H9 (cell line): ENCODE measurements around the gene REC114. TPM values are rescaled to one million over a fixed set of nuclear protein-coding genes. Genes with fewer than 3 reads are reported as not detected.

Experiments
- DNase-seq: peaks from one replicate; pipeline ENCODE4 v3.0.0-alpha.2; 2017
- H2AFZ ChIP-seq: one replicate; pipeline ENCODE4 v1.6.1; 2013; ENCODE audit warnings: mild to moderate bottlenecking, low read length, control low read depth, moderate library complexity
- H2AK5ac ChIP-seq: 2 replicates; pipeline ENCODE4 v1.6.1; 2013; ENCODE audit warnings: low read length, control low read depth, mixed read lengths; ENCODE audit not compliant: insufficient read length
- H2BK120ac ChIP-seq: one replicate; pipeline ENCODE4 v1.6.1; 2013; ENCODE audit warnings: low read depth, mild to moderate bottlenecking, low read length, control low read depth, inconsistent platforms; ENCODE audit not compliant: poor library complexity, severe bottlenecking
- H2BK12ac ChIP-seq: 2 replicates; pipeline ENCODE4 v1.6.1; 2013; ENCODE audit warnings: low read length, control low read depth, mixed read lengths, low read depth; ENCODE audit not compliant: insufficient read length
- H2BK15ac ChIP-seq: 2 replicates; pipeline ENCODE4 v1.6.1; 2013; ENCODE audit warnings: low read depth, low read length, control low read depth
- H2BK20ac ChIP-seq: one replicate; pipeline ENCODE4 v1.6.1; 2013; ENCODE audit warnings: low read depth, mild to moderate bottlenecking, low read length, control low read depth, inconsistent platforms; ENCODE audit not compliant: poor library complexity, severe bottlenecking
- H2BK5ac ChIP-seq: 2 replicates; pipeline ENCODE4 v1.6.1; 2013; ENCODE audit warnings: low read length, control low read depth, mixed read lengths; ENCODE audit not compliant: insufficient read length
- H3K14ac ChIP-seq: 2 replicates; pipeline ENCODE4 v1.6.1; 2013; ENCODE audit warnings: low read length, control low read depth; ENCODE audit not compliant: insufficient read depth
- H3K18ac ChIP-seq: 2 replicates; pipeline ENCODE4 v1.6.1; 2013; ENCODE audit warnings: low read depth, mild to moderate bottlenecking, mixed read lengths, low read length, control low read depth; ENCODE audit not compliant: insufficient read length
- H3K23ac ChIP-seq: 2 replicates; pipeline ENCODE4 v1.6.1; 2013; ENCODE audit warnings: low read length, control low read depth, mixed read lengths, low read depth; ENCODE audit not compliant: insufficient read length
- H3K23me2 ChIP-seq: 2 replicates; pipeline ENCODE4 v1.6.1; 2013; ENCODE audit warnings: low read depth, mild to moderate bottlenecking, mixed read lengths, low read length, control low read depth; ENCODE audit not compliant: insufficient read length, poor library complexity, severe bottlenecking
- H3K27ac ChIP-seq: 2 replicates; pipeline ENCODE4 v1.5.1; 2013; ENCODE audit warnings: low read length, control low read depth, mixed read lengths, low read depth; ENCODE audit not compliant: insufficient read length
- H3K27me3 ChIP-seq: 2 replicates; pipeline ENCODE4 v1.6.1; 2013; ENCODE audit warnings: low read length, control low read depth, inconsistent platforms; ENCODE audit not compliant: insufficient read depth
- H3K4ac ChIP-seq: 2 replicates; pipeline ENCODE4 v1.6.1; 2013; ENCODE audit warnings: low read depth, mild to moderate bottlenecking, control low read depth, inconsistent platforms, low read length, moderate library complexity
- H3K4me1 ChIP-seq: 2 replicates; pipeline ENCODE4 v1.6.1; 2013; ENCODE audit warnings: low read length, control low read depth, inconsistent platforms; ENCODE audit not compliant: insufficient read depth
- H3K4me2 ChIP-seq: 2 replicates; pipeline ENCODE4 v1.6.1; 2013; ENCODE audit warnings: low read length, control low read depth, mixed read lengths; ENCODE audit not compliant: insufficient read length, insufficient read depth
- H3K56ac ChIP-seq: 2 replicates; pipeline ENCODE4 v1.6.1; 2013; ENCODE audit warnings: low read depth, mild to moderate bottlenecking, mixed read lengths, low read length, control low read depth; ENCODE audit not compliant: insufficient read length
- H3K79me1 ChIP-seq: 2 replicates; pipeline ENCODE4 v1.6.1; 2013; ENCODE audit warnings: low read depth, mild to moderate bottlenecking, moderate library complexity, low read length, control low read depth, inconsistent platforms; ENCODE audit not compliant: insufficient read depth, poor library complexity, severe bottlenecking
- H3K79me2 ChIP-seq: 2 replicates; pipeline ENCODE4 v1.6.1; 2013; ENCODE audit warnings: low read length, control low read depth, inconsistent platforms; ENCODE audit not compliant: insufficient read depth
- H3K9ac ChIP-seq: 2 replicates; pipeline ENCODE4 v1.6.1; 2013; ENCODE audit warnings: low read length, control low read depth, mixed read lengths; ENCODE audit not compliant: insufficient read length; ENCODE audit errors: extremely low read depth
- H3K9me3 ChIP-seq: one replicate; pipeline ENCODE4 v1.6.1; 2013; ENCODE audit warnings: low read depth, low read length, inconsistent platforms; ENCODE audit not compliant: control insufficient read depth
- H3T11ph ChIP-seq: one replicate; pipeline ENCODE4 v1.6.1; 2013; ENCODE audit warnings: mild to moderate bottlenecking, low read length, control low read depth, inconsistent platforms
- H4K20me1 ChIP-seq: one replicate; pipeline ENCODE4 v1.6.1; 2013; ENCODE audit not compliant: control insufficient read depth, insufficient read length, insufficient read depth
- H4K5ac ChIP-seq: 2 replicates; pipeline ENCODE4 v1.6.1; 2013; ENCODE audit warnings: low read depth, mild to moderate bottlenecking, mixed read lengths, low read length, control low read depth; ENCODE audit not compliant: insufficient read length
- H4K8ac ChIP-seq: replicated peaks from 2 replicates; pipeline ENCODE4 v1.6.1; 2013; ENCODE audit warnings: low read length, control low read depth, mixed read lengths, low read depth; ENCODE audit not compliant: insufficient read length
- H4K91ac ChIP-seq: 2 replicates; pipeline ENCODE4 v1.6.1; 2013; ENCODE audit warnings: low read depth, mild to moderate bottlenecking, moderate library complexity, mixed read lengths, low read length, control low read depth; ENCODE audit not compliant: insufficient read length
- H3K27ac Mint-ChIP-seq, 3 experiments: 2 replicates in 2 of 3; 3 replicates in 1 of 3; pipeline ENCODE4 v1.8.0; 2020 to 2021; ENCODE audit warnings: mixed read lengths in 3 of 3, mild to moderate bottlenecking in 1 of 3, moderate library complexity in 1 of 3
- H3K27me3 Mint-ChIP-seq: 2 replicates; pipeline ENCODE4 v1.8.0; 2021; ENCODE audit warnings: low read depth, mild to moderate bottlenecking, moderate library complexity, mixed read lengths
- H3K36me3 Mint-ChIP-seq, 3 experiments: 2 replicates in 2 of 3; 3 replicates in 1 of 3; pipeline ENCODE4 v1.8.0; 2020 to 2021; ENCODE audit warnings: low read depth in 3 of 3, mixed read lengths in 3 of 3; ENCODE audit not compliant: insufficient read depth in 1 of 3
- H3K4me1 Mint-ChIP-seq, 2 experiments: 2 replicates each; pipeline ENCODE4 v1.8.0; 2020; ENCODE audit warnings: mixed read lengths in 2 of 2
- H3K4me3 Mint-ChIP-seq, 2 experiments: 2 replicates in 1 of 2; 3 replicates in 1 of 2; pipeline ENCODE4 v1.8.0; 2020 to 2021; ENCODE audit warnings: mild to moderate bottlenecking in 2 of 2, mixed read lengths in 2 of 2, moderate library complexity in 1 of 2
- H3K9me3 Mint-ChIP-seq, 2 experiments: 2 replicates in 1 of 2; 3 replicates in 1 of 2; pipeline ENCODE4 v1.8.0; 2020; ENCODE audit warnings: mild to moderate bottlenecking in 2 of 2, mixed read lengths in 2 of 2, moderate library complexity in 1 of 2
- WGBS: extraction: QIAGEN DNeasy Blood & Tissue Kit; methylation state at CpG from one replicate; pipeline ENCODE4 v1.1.7; 2013; ENCODE audit warnings: missing lambda C conversion rate, low lambda C conversion rate, mixed read lengths; ENCODE audit not compliant: insufficient read length; ENCODE audit errors: extremely low coverage; 5-methylcytosine and 5-hydroxymethylcytosine counted together
- total RNA-seq: library from RNA; stranded (reverse); gene quantifications from 2 replicates; pipeline ENCODE4 v1.2.1, GENCODE V29; 2021
- TF ChIP-seq, protein P1 (sequence below): fragments of 200-600 bp; sonication (generic); conservative IDR thresholded peaks from 3 replicates; pipeline ENCODE4 v1.8.0; 2021; ENCODE audit warnings: antibody characterized with exemption, mild to moderate bottlenecking

The REC114 gene
- total RNA-seq, 1 experiment from 2014 or later, result not detected

DNA sequence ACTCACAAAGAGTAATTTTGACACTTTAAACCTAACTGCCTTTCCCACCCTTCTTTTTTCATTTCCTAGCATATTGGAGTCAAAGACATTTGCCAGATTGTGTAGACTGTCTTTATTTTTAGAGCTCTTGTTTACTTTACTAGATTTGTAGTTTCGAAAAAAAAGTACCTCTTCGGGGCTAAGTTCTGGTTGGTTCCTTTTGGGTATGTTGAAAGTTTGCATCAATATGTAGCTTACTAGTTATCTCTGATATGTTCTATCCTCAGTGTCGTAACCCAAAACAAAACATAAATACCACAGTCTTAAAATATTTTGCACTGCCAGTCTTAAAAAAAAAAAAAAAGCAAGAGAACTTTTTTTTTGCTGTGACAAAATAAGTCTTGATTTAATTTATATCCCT lies 52.2 kb downstream of the REC114 start:
- Histone ChIP-seq H3K23me2 (no peaks in the 10 kb centered on the region), H3K27ac (no peak overlapping the region), H2BK12ac (no peak overlapping the region), H2BK5ac (no peak overlapping the region), H3K14ac (no peak overlapping the region), H3K79me1 (no peaks in the 10 kb centered on the region), H2AK5ac (no peak overlapping the region), H3K79me2 (no peaks in the 10 kb centered on the region), H2AFZ (no peak overlapping the region), H3K18ac (no peak overlapping the region), H2BK15ac (no peak overlapping the region), H4K8ac (no peak overlapping the region), H2BK120ac (no peak overlapping the region), H3K9me3 (no peaks in the 10 kb centered on the region), H4K5ac (no peak overlapping the region), H3T11ph (no peak overlapping the region), H3K27me3 (no peaks in the 10 kb centered on the region), H3K4me1 (no peaks in the 10 kb centered on the region), H3K23ac (no peak overlapping the region), H3K9ac (no peak overlapping the region), H4K91ac (no peak overlapping the region), H2BK20ac (no peak overlapping the region), H3K4me2 (no peak overlapping the region), H3K56ac (no peak overlapping the region), H4K20me1 (no peaks in the 10 kb centered on the region), H3K4ac (no peak overlapping the region)
- Mint-ChIP-seq H3K4me3 (no peak overlapping the region), H3K27me3 (no peaks in the 10 kb centered on the region; the same call in 1 of the 2 replicates), H3K9me3 (no peaks in the 10 kb centered on the region), H3K27ac (no peak overlapping the region), H3K36me3 (no peaks in the 10 kb centered on the region), H3K4me1 (no peaks in the 10 kb centered on the region)
- TF ChIP-seq, protein P1, sequence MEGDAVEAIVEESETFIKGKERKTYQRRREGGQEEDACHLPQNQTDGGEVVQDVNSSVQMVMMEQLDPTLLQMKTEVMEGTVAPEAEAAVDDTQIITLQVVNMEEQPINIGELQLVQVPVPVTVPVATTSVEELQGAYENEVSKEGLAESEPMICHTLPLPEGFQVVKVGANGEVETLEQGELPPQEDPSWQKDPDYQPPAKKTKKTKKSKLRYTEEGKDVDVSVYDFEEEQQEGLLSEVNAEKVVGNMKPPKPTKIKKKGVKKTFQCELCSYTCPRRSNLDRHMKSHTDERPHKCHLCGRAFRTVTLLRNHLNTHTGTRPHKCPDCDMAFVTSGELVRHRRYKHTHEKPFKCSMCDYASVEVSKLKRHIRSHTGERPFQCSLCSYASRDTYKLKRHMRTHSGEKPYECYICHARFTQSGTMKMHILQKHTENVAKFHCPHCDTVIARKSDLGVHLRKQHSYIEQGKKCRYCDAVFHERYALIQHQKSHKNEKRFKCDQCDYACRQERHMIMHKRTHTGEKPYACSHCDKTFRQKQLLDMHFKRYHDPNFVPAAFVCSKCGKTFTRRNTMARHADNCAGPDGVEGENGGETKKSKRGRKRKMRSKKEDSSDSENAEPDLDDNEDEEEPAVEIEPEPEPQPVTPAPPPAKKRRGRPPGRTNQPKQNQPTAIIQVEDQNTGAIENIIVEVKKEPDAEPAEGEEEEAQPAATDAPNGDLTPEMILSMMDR, result no peak
- DNase-seq, result no peak
- no CpG with 5 or more reads among the region's 3 CpGs for WGBS
